Measurements from ENCODE around the gene BMPR2.
"Not testable (repeated sequence)": the region's sequence is repeated elsewhere in the genome, so short reads cannot be mapped to it uniquely, and the experiment has no call there.

The BMPR2 gene

GRCh38 chr2:202375609-202376408 lies at the start of gene BMPR2:
TSS of gene BMPR2 (plus strand) at chr2:202376327. CDS start at chr2:202377475, 1,148 bp downstream.
- peak; percentile 84 for DNase-seq

GRCh38 chr2:202327858-202328257 lies 48.3 kb upstream of the BMPR2 start:
- no peak for DNase-seq

GRCh38 chr2:202335791-202336467 lies 40.2 kb upstream of the BMPR2 start:
- DNase-seq: no peak

DNA sequence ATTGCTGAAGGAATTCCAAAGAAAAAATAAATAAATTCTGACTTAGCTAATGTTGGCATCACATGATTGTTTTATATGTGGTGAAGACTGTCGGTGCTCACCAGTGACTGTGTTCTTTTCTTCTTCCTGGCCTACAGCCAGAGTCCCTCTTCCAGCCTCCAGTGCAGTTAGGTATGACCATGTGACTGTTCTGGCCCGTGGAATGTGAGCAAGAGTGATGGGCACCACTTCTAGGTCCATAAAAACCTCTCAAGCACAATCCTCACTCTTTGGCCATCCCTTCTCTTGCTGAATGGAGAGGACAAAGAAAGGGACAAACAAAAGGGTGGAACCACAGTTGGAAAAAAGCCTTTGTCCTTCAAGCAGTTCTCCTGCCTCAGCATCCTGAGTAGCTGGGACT lies 39.0 kb upstream of the BMPR2 start:
- no peak for DNase-seq

GRCh38 chr2:202337706-202338346 lies 38.3 kb upstream of the BMPR2 start:
- DNase-seq: no peak

GRCh38 chr2:202339071-202339870 lies 36.9 kb upstream of the BMPR2 start:
- peak; percentile 43 for DNase-seq

DNA sequence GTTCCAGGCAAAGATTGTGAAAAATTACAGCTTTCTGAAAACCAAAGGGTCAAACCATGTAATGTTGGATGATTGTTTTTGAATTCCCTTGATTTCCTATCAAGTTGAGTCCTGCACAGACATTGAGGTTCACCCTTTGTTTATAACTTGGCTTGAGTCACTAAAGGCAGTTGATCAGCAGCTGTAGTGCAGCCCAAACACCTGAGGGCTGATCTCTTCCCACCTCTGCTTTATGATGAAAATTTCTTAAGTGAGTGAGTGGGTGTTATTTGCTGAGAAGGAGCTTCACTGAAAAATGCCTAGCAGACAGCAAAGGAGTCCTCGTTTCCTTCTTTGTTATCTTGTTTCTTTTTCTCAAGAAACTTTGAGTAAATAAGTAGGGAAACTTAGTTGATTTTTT lies 31.9 kb upstream of the BMPR2 start:
- no peak for DNase-seq

GRCh38 chr2:202346180-202346579 lies 29.9 kb upstream of the BMPR2 start:
- no peak for DNase-seq

- no peak for DNase-seq
These were observed 22.7 kb upstream of the BMPR2 start for GRCh38 chr2:202353430-202353829.

DNA sequence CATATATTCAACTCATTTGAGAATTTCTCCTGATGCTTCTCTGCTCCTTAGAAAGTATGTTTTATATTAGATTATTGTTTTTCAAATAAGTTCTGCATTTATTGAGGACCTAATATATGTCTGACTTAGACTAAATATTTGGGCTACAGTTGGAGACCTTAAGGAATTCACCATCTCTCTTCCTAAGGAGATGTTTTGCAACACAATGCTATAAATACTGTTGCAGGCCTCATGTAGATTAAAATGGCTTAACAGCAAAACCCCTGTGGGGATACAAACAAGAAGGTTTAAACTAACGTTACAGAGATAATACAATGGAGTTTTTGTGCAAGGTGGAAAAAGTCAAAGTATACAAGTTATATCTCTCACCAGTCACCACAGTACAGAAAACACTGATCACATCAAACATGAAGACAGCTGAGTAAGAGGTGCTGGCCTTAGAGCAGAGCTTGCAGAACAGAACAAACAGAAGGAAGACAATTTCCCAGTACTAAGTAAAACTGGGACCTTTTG lies 20.1 kb upstream of the BMPR2 start:
- DNase-seq: no peak

GRCh38 chr2:202358924-202359323 lies 17.2 kb upstream of the BMPR2 start:
- not testable (repeated sequence) for DNase-seq

GRCh38 chr2:202360646-202361045 lies 15.5 kb upstream of the BMPR2 start:
- no peak for DNase-seq

GRCh38 chr2:202361108-202361507 lies 15.0 kb upstream of the BMPR2 start:
- no peak for DNase-seq

GRCh38 chr2:202373490-202373889 lies 2.6 kb upstream of the BMPR2 start:
- DNase-seq: no peak

DNA sequence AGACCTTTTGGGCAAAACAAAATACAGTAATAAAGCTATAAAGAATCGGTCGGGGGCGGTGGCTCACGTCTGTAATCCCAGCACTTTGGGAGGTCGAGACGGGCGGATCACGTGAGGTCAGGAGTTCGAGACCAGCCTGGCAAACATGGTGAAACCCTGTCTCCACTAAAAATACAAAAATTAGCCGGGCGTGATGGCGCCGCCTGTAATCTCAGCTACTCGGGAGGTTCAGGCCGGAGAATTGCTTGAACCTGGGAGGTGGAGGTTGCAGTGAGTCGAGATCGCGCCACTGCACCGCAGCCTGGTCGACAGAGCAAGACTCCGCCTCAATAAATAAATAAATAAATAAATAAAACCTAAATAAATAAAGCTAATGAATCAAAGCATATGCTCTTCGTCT lies 1.7 kb upstream of the BMPR2 start:
- DNase-seq: not testable (repeated sequence)

GRCh38 chr2:202375033-202375608 lies 1.0 kb upstream of the BMPR2 start:
- peak; percentile 18 for DNase-seq

DNA sequence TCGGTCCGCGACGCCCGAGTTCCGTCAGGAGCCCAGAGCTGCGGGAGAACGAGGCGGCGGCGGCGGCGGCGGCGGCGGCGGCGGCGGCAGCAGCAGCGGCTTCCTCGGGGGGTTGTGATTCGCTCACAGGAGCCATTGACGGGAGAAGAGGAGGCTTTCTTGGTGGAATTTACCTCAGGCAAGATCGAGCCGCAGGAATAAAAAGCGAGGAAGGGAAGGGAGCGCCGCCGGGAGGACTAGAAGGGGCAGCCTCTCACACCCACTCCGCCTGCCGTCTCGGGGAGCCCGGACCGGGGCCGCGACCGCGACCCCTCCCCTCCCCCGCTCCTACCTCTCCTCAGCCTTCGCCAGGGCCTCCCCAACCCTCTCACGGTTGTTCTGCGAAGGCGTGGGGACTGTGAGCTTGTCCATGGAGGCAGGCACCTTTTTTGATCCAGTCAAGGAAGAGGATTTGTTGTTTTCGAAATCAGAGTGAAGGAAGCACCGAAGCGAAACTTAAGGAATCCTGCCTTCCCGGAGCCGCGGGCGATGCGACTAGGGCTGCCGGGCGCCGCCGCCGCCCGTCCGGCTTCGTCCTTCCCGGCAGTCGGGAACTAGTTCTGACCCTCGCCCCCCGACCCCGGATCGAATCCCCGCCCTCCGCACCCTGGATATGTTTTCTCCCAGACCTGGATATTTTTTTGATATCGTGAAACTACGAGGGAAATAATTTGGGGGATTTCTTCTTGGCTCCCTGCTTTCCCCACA lies 506 bp downstream of the BMPR2 start:
- no peak for DNase-seq

DNA sequence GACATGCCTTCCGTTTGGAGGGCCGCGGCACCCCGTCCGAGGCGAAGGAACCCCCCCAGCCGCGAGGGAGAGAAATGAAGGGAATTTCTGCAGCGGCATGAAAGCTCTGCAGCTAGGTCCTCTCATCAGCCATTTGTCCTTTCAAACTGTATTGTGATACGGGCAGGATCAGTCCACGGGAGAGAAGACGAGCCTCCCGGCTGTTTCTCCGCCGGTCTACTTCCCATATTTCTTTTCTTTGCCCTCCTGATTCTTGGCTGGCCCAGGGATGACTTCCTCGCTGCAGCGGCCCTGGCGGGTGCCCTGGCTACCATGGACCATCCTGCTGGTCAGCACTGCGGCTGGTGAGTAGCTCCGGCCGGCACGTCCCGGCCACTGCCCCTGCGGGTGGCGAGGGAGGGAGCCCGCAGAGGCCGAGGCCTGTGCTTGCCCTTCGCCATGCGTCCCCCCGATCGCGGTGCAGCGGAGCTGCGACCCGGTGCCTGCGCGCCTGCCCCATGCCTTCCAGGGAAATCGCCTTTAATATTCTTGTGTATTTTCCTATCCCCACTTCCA lies 1.2 kb downstream of the BMPR2 start:
- no peak for DNase-seq

DNA sequence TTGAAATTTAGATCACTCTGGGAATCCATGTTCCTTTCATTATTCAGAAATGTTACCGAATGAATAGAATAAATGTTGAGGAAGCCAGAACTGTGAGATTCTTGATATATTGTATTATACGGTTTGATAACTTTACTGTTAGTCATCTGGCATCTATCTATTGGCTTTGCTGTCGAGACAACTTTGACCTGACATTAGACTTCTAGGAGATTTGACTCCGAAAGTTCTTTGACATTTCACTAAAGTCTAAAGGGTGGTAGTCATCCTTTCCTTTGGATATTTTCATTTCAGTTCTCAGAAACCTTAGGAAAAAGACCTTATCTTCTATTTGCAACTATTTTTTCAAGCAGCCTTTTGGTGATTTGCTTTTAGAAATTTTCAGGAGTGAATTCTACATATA lies 1.9 kb downstream of the BMPR2 start:
- DNase-seq: no peak

GRCh38 chr2:202378662-202379358 lies 2.7 kb downstream of the BMPR2 start:
- DNase-seq: no peak

DNA sequence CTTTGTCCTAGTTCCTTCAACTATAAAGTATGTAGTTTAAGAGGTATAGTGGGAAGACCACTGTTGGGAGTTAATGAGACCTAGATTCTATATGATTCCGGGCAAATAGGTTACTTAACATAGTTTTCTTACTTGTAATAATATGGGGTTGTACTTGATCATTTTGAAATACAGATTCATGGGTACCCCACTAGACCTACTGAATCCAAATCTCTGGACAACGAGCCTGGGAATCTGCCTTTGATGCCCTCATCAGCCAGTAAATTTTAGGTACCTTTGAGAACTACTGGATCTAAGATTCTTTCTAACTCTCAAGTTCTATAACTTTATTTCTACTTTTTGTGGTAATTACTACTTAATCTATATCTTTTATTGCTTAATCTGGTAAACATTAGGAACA lies 6.6 kb downstream of the BMPR2 start:
- DNase-seq: no peak
